Right lobe of liver (tissue), 6 donors: ENCODE measurements around the gene ELMO1. TPM values are rescaled to one million over a fixed set of nuclear protein-coding genes. Genes with fewer than 3 reads are reported as not detected.
A peak's percentile ranks its signal among the peaks of the same experiment; 100 is the strongest.
"Not testable (repeated sequence)": the region's sequence is repeated elsewhere in the genome, so short reads cannot be mapped to it uniquely, and the experiment has no call there.

Experiments
- ATAC-seq, 4 donors: fragments of 200-7000 bp; cut with Tn5 transposase; one replicate each; pipeline ENCODE4 v1.9.1; 2020; ENCODE audit warnings: mild to moderate bottlenecking in 4 of 4, moderate library complexity in 4 of 4
- DNase-seq, 3 donors: peaks; one replicate each; pipeline ENCODE4 v3.0.0-alpha.2; 2020
- H3K27ac ChIP-seq, 3 donors: fragments of 200-600 bp; one replicate each; pipeline ENCODE4 v1.8.0; 2022
- H3K27me3 ChIP-seq, 2 donors: fragments of 200-600 bp; one replicate each; pipeline ENCODE4 v1.8.0; 2022
- H3K36me3 ChIP-seq, 4 donors: fragments of 200-600 bp; sonication (generic) in 1 of 4; one replicate each; pipeline versions ENCODE4 v1.5.1 to v1.8.0; 2017 to 2022; ENCODE audit warnings: control low read depth in 1 of 4
- H3K4me1 ChIP-seq, 4 donors: fragments of 200-600 bp; sonication (generic) in 1 of 4; one replicate each; pipeline versions ENCODE4 v1.5.1 to v1.8.0; 2017 to 2022; ENCODE audit warnings: control low read depth in 1 of 4
- H3K4me3 ChIP-seq, 3 donors: fragments of 200-600 bp; one replicate each; pipeline ENCODE4 v1.8.0; 2022
- H3K9me3 ChIP-seq, 4 donors: fragments of 200-600 bp; sonication (generic) in 1 of 4; one replicate each; pipeline versions ENCODE4 v1.5.1 to v1.8.0; 2017 to 2022; ENCODE audit warnings: control low read depth in 1 of 4
- POLR2A ChIP-seq: fragments of 450-650 bp; IDR thresholded peaks from one replicate; pipeline ENCODE4 v1.6.1; 2017; ENCODE audit warnings: antibody characterized with exemption, mild to moderate bottlenecking
- WGBS: methylation state at CpG from one replicate; pipeline ENCODE4 v1.1.6; 2018; ENCODE audit warnings: low coverage, low lambda C conversion rate; ENCODE audit not compliant: insufficient coverage; ENCODE audit errors: missing lambda C conversion rate; 5-methylcytosine and 5-hydroxymethylcytosine counted together
- intact Hi-C, 2 donors: fragments of 100-400 bp; cut with DNase I; formaldehyde crosslinking; loops; one replicate each; pipeline versions ENCODE4 v1.11.2 to v1.14.1; 2022
- total RNA-seq, 6 experiments: library from RNA; depleted of rRNA in 2 of 6; stranded (reverse); fragments of >200 nt in 2 of 6; fragmentation: NEBNext Ultra II Directional in 3 of 6; extraction: Animal tissue kit (Norgen Biotek cat#: 25700) in 3 of 6; gene quantifications; one replicate each; pipeline versions ENCODE4 v1.1.0 to v1.2.4, GENCODE V29; 2016 to 2023
- TF ChIP-seq, protein P1 (sequence below), 4 donors: fragments of 200-600 bp in 3 of 4; fragments of 450-650 bp in 1 of 4; IDR thresholded peaks; one replicate each; pipeline versions ENCODE4 v1.5.1 to v1.8.0; 2016 to 2022; ENCODE audit warnings: antibody characterized with exemption in 4 of 4, mild to moderate bottlenecking in 2 of 4
- donor health status: DM: no; HTN: yes; CAD: no.
- donor health status: DM: no; HTN: no; CAD: no.
- donor health status: DM: no; HTN: no; CAD: no.
- donor health status: DM: no; HTN: yes; CAD: no.
- donor health status: DM: no; HTN: yes; CAD: no.

ELMO1 gene
- total RNA-seq, 6 experiments from 2014 or later: 18.4 to 55.4 (median 25.1) TPM

DNA sequence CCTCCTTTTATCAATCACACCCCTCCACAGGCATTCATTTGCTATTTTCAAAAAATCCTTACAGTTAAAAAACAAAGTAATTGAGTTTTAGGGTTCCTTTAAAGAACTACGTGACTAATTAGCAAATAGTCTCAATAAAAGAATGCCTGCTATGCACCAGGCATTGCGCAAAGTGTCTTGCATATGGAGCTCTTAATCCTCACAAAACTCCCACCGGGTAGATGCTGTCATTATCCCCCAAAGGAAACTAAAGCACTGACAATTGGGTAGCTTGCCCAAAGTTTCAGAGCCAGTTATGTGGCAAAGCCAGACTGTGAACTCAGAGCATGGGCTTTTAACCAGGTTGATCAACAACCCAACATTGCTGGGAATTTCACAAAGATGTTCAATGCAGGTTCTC is 305.7 kb downstream of the ELMO1 start:
- 92% methylated on average over 3 of the region's 3 CpGs for WGBS

DNA sequence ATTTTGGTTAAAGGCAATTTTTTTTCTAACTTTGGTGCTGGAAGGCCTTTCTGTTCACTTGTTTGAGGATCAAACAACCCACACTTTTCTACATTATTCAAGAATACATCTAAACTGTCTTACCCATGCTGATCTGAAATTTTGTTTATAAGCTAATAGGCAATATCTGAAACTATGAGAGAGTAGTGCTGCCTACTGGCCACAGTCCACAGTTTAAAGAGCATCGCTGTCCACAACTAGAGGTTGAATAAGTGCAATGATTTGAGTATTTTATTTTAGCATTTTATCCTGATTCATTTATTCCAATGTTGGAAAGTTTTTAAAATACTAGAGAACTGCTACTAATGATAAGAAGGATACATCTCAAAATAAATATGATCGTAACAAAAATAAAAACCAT is 306.9 kb downstream of the ELMO1 start:
- Histone ChIP-seq H3K27me3 (no peaks in the 10 kb centered on the region), H3K4me3 (no peak overlapping the region), H3K4me1 (no peaks in the 10 kb centered on the region), H3K9me3 (peaks cover 0 to 5% (median 0%) of the 10 kb centered on the region in 4 donors), H3K27ac (no peak overlapping the region), H3K36me3 (no peaks in the 10 kb centered on the region)
- peak; percentile 32 to 80 (median 55) for ATAC-seq
- TF ChIP-seq, protein P1, sequence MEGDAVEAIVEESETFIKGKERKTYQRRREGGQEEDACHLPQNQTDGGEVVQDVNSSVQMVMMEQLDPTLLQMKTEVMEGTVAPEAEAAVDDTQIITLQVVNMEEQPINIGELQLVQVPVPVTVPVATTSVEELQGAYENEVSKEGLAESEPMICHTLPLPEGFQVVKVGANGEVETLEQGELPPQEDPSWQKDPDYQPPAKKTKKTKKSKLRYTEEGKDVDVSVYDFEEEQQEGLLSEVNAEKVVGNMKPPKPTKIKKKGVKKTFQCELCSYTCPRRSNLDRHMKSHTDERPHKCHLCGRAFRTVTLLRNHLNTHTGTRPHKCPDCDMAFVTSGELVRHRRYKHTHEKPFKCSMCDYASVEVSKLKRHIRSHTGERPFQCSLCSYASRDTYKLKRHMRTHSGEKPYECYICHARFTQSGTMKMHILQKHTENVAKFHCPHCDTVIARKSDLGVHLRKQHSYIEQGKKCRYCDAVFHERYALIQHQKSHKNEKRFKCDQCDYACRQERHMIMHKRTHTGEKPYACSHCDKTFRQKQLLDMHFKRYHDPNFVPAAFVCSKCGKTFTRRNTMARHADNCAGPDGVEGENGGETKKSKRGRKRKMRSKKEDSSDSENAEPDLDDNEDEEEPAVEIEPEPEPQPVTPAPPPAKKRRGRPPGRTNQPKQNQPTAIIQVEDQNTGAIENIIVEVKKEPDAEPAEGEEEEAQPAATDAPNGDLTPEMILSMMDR (IDR thresholded peaks at IDR 0.05): peak in 3 of 4 donors; percentile 15 to 38 (median 29)
- TF ChIP-seq POLR2A: no peak
- intact Hi-C loops: no loop called here
- DNase-seq: no peak
- 77% methylated on average over 2 of the region's 2 CpGs for WGBS

More for the DNA sequence above, 305.7 kb downstream of the ELMO1 start:
- no peaks in the 10 kb centered on the region for H3K4me1 ChIP-seq
- no peak overlapping the region for H3K27ac ChIP-seq
- no peaks in the 10 kb centered on the region for H3K36me3 ChIP-seq
- DNase-seq: no peak
- no peak for TF ChIP-seq POLR2A
- TF ChIP-seq, protein P1 (IDR thresholded peaks at IDR 0.05): no peak
- no peaks in the 10 kb centered on the region for H3K27me3 ChIP-seq
- intact Hi-C loops: no loop called here
- H3K9me3 ChIP-seq: peaks cover 0 to 5% (median 0%) of the 10 kb centered on the region in 4 donors
- no peak overlapping the region for H3K4me3 ChIP-seq
- ATAC-seq: no peak

DNA sequence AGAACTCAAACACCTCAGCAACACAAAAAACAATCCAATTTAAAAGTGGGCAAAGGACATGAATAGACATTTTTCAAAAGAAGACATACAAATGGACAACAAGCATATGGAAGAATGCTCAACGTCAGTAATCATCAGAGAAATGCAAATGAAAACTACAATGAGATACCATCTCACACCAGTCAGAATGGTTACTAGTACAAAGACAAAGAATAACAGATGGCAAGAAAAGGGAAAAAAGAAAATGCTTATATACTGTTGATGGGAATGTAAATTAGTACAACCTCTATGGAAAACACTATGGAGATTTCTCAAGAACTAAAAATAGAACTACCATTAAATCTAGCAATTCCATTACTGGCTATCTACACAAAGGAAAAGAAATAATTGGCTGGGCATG is 314.8 kb downstream of the ELMO1 start:
- intact Hi-C loops, H3K27ac ChIP-seq, H3K9me3 ChIP-seq, H3K4me1 ChIP-seq, H3K36me3 ChIP-seq, ATAC-seq, H3K27me3 ChIP-seq, DNase-seq, H3K4me3 ChIP-seq: not testable (repeated sequence)
- WGBS: 100% methylated on average over 1 of the region's 1 CpG

DNA sequence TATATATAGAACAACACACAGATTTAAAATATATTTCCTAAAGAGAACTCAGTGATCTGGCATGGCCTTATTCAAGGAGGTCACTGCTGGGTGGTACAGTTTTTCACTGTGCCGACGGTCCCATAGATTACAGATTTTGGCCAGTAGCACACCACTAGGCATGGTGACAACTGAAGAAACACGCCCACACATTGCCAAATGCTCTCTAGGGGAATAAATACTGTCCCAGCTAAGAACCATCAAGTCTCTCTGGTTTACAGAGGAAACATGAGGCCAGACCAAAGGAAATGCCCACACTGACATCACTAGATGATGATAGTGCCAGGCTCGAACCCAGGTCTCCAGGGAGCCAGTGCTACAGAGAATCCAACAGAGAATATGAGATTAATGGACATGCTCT is 316.8 kb downstream of the ELMO1 start:
- no peak overlapping the region for H3K4me3 ChIP-seq
- ATAC-seq (peak in 1 of 4 donors; percentile 69), DNase-seq (no peak)
- H3K9me3 ChIP-seq: no peaks in the 10 kb centered on the region
- H3K27ac ChIP-seq: no peak overlapping the region
- peaks cover 0 to 6% (median 3%) of the 10 kb centered on the region in 4 donors for H3K36me3 ChIP-seq
- intact Hi-C loops: no loop called here
- TF ChIP-seq POLR2A: no peak
- H3K27me3 ChIP-seq: no peaks in the 10 kb centered on the region
- 78% methylated on average over 4 of the region's 4 CpGs for WGBS
- peaks cover 0 to 11% (median 4%) of the 10 kb centered on the region in 4 donors for H3K4me1 ChIP-seq

DNA sequence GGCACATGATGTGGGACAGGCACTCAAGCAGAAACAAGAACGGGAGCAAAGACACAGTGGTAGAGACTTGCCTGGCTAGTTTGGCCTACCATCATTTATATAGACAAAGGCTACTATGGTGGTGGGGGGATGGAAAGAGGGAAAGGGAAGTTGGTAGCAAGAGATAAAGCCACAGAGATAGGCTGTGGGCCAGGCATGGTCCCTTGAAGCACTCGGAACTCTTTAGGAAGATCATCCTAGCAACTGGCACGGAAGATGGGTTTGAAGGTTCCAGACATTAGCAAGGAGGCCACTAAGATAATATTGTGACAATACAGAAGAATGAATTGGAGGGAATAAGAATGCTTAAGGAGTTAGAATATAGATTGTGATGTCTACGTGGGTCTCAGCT is 319.6 kb downstream of the ELMO1 start:
- WGBS: 80% methylated on average over 3 of the region's 4 CpGs

More for the DNA sequence above, 319.6 kb downstream of the ELMO1 start:
- Histone ChIP-seq H3K27me3 (no peaks in the 10 kb centered on the region), H3K4me3 (no peak overlapping the region), H3K27ac (no peak overlapping the region), H3K4me1 (peaks cover 0 to 11% (median 4%) of the 10 kb centered on the region in 4 donors), H3K9me3 (no peaks in the 10 kb centered on the region), H3K36me3 (peaks cover 0 to 8% (median 3%) of the 10 kb centered on the region in 4 donors)
- intact Hi-C loops: no loop called here
- DNase-seq: no peak
- ATAC-seq: no peak
- TF ChIP-seq POLR2A: no peak
- TF ChIP-seq, protein P1 (IDR thresholded peaks at IDR 0.05): no peak
